GM23248 (cell line): ENCODE results near the gene NUDT9. TPM values are rescaled to one million over a fixed set of nuclear protein-coding genes. Genes with fewer than 3 reads are reported as not detected.
"Not testable (repeated sequence)": the region's sequence is repeated elsewhere in the genome, so short reads cannot be mapped to it uniquely, and the experiment has no call there.

Experiments used
- DNase-seq: peaks from one replicate; pipeline ENCODE4 v3.0.0-alpha.2; 2015
- H2AFZ ChIP-seq: fragments of 200-600 bp; sonication (generic); 2 replicates; pipeline ENCODE4 v1.6.1; 2016; ENCODE audit warnings: antibody characterized with exemption
- H3F3A ChIP-seq: fragments of 200-600 bp; sonication (generic); 2 replicates; pipeline ENCODE4 v1.6.1; 2016; ENCODE audit warnings: mild to moderate bottlenecking, antibody characterized with exemption, mixed run types; ENCODE audit not compliant: insufficient read depth
- H3K27ac ChIP-seq: fragments of 200-600 bp; sonication (generic); 2 replicates; pipeline ENCODE4 v1.5.1; 2016; ENCODE audit warnings: mild to moderate bottlenecking
- H3K27me3 ChIP-seq: fragments of 200-600 bp; sonication (generic); replicated peaks from 2 replicates; pipeline ENCODE4 v1.6.1; 2016; ENCODE audit warnings: mild to moderate bottlenecking; ENCODE audit not compliant: insufficient read depth
- H3K36me3 ChIP-seq: fragments of 200-600 bp; sonication (generic); 2 replicates; pipeline ENCODE4 v1.6.1; 2016; ENCODE audit warnings: low read depth, mild to moderate bottlenecking
- H3K4me1 ChIP-seq: fragments of 200-600 bp; sonication (generic); 2 replicates; pipeline ENCODE4 v1.6.1; 2016; ENCODE audit warnings: mild to moderate bottlenecking; ENCODE audit not compliant: insufficient read depth
- H3K4me2 ChIP-seq: fragments of 200-600 bp; sonication (generic); one replicate; pipeline ENCODE4 v1.6.1; 2016; ENCODE audit warnings: mild to moderate bottlenecking; ENCODE audit not compliant: unreplicated experiment
- H3K4me3 ChIP-seq: fragments of 200-600 bp; sonication (generic); 2 replicates; pipeline ENCODE4 v1.5.1; 2016; ENCODE audit warnings: mild to moderate bottlenecking
- H3K79me2 ChIP-seq: fragments of 200-600 bp; sonication (generic); 2 replicates; pipeline ENCODE4 v1.6.1; 2016; ENCODE audit warnings: mild to moderate bottlenecking; ENCODE audit not compliant: insufficient read depth
- H3K9ac ChIP-seq: fragments of 200-600 bp; sonication (generic); 2 replicates; pipeline ENCODE4 v1.6.1; 2016; ENCODE audit warnings: mild to moderate bottlenecking
- H3K9me2 ChIP-seq: fragments of 200-600 bp; sonication (generic); 2 replicates; pipeline ENCODE4 v1.6.1; 2016; ENCODE audit warnings: mixed run types, mild to moderate bottlenecking, moderate library complexity; ENCODE audit not compliant: insufficient read depth
- H3K9me3 ChIP-seq: fragments of 200-600 bp; sonication (generic); one replicate; pipeline ENCODE4 v1.6.1; 2017; ENCODE audit warnings: low read depth
- H4K20me1 ChIP-seq: fragments of 200-600 bp; sonication (generic); 2 replicates; pipeline ENCODE4 v1.6.0; 2016; ENCODE audit not compliant: insufficient read depth
- EZH2 ChIP-seq: fragments of 200-600 bp; sonication (generic); IDR thresholded peaks from 2 replicates; pipeline ENCODE4 v1.6.1; 2018; ENCODE audit warnings: antibody characterized with exemption, mild to moderate bottlenecking; ENCODE audit not compliant: insufficient read depth, poor library complexity, severe bottlenecking
- EZH2phosphoT487 ChIP-seq: fragments of 200-600 bp; sonication (generic); IDR thresholded peaks from 2 replicates; pipeline ENCODE4 v1.6.1; 2018; ENCODE audit warnings: antibody characterized with exemption, moderate library complexity, mild to moderate bottlenecking, low read depth; ENCODE audit not compliant: insufficient read depth
- WGBS, 2 experiments: methylation state at CpG; one replicate each; pipeline ENCODE4 v1.1.6; 2015 to 2017; ENCODE audit warnings: low lambda C conversion rate in 2 of 2, low coverage in 1 of 2; ENCODE audit errors: missing lambda C conversion rate in 2 of 2; 5-methylcytosine and 5-hydroxymethylcytosine counted together
- in situ Hi-C: fragments of 300-500 bp; cut with MboI; formaldehyde crosslinking; loops from 2 replicates; pipeline ENCODE4 v1.15.0; 2020
- polyA plus RNA-seq: library from polyadenylated mRNA; unstranded; fragments of >200 nt; fragmentation: Nextera tagmentation; extraction: Ambion mirVana; gene quantifications from 2 replicates; pipeline ENCODE4 v1.2.1, GENCODE V29; 2016
- total RNA-seq: library from RNA; depleted of rRNA; stranded (reverse); fragments of >200 nt; shearing (Covaris generic); gene quantifications from 2 replicates; pipeline ENCODE4 v1.2.3, GENCODE V29; 2014

The NUDT9 gene
- total and polyA plus RNA-seq, 2 experiments from 2014 or later, result 11.2 to 34.8 TPM

DNA sequence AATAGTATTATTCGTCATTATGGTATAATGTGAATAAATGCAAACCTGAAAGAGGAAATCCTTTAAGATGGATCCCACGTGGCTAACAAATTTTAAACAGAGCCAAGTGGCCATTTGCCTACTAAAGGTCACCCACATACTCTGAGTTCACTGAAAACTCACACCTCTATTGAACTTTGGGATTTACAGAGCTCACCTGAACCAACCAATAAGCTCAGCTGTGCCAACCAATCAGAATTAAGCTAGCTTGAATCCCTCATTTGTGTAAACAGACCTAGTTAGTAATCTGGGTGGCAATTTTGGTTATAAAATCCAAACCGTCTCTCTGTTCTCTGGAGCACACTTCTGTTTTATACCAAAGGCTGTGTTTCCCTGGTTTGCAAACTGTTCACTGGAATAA lies 5.4 kb upstream of the NUDT9 start:
- TF ChIP-seq EZH2 (no peak), EZH2phosphoT487 (no peak)
- WGBS, 2 experiments, result 35 to 36% methylated on average over 3 of the region's 3 CpGs
- peaks cover 3% of the 10 kb centered on the region; the same call in 1 of the 2 replicates for H3K4me1 ChIP-seq
- peaks cover 8% of the 10 kb centered on the region; the same call in 1 of the 2 replicates for H3K79me2 ChIP-seq
- H3F3A ChIP-seq, result no peaks in the 10 kb centered on the region
- H2AFZ ChIP-seq, result peak overlapping the region; percentile 18; the same call in 1 of the 2 replicates
- H3K4me2 ChIP-seq, result no peak overlapping the region
- no peak overlapping the region for H3K9ac ChIP-seq
- in situ Hi-C loops, result no loop called here
- no peaks in the 10 kb centered on the region for H3K9me3 ChIP-seq
- H3K9me2 ChIP-seq, result no peaks in the 10 kb centered on the region
- no peaks in the 10 kb centered on the region for H4K20me1 ChIP-seq
- no peak overlapping the region for H3K27ac ChIP-seq
- no peak for DNase-seq
- no peaks in the 10 kb centered on the region for H3K36me3 ChIP-seq
- no peak overlapping the region for H3K4me3 ChIP-seq
- H3K27me3 ChIP-seq, result no peaks in the 10 kb centered on the region

DNA sequence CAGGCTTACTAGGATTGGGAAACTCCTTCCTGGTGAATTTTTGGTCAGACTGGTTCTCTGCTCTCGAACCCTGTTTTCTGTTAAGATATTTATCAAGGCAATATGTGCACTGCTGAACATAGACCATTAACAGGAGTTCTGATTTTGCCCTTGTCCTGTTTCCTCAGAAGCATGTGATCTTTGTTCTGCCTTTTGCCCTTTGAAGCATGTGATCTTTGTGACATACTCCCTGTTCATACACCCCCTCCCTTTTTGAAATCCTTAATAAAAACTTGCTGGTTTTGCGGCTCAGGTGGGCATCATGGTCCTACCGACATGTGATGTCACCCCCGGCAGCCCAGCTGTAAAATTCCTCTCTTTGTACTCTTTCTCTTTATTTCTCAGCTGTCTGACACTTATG lies 4.0 kb upstream of the NUDT9 start:
- DNase-seq, H3K4me1 ChIP-seq: not testable (repeated sequence)

DNA sequence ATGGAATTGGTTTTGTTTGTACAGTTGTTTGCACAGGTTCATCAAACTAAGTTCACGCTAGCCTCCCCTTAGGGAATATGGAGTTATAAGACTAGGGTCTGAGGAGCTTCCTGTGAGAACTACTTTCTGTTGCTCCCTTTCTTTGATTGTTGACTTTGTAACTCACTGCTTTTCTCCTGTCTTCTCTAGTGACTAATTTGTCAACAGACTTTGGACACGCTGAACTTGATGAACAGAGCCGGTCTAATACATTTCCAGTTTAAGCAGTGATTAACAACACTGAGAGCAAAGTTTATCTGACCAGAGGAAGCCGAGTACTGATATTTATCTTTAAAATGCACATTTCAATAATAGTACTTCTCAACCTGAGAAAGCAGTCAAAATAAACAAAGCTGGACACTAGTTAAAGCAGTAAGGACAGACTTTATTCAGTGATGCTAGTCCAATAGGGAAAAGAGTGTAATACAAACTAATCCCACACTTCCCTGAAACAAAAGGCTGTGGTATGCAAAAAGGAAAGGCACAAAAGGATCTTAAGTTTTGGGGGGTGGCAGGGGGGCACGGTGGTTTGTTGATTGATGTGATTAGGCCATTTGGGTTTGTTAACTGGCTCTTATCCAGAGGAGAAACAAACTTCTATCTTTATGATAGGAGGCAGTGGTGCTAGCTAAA lies 2.7 kb upstream of the NUDT9 start:
- no peak overlapping the region for H2AFZ ChIP-seq
- TF ChIP-seq EZH2, result no peak
- no peak for TF ChIP-seq EZH2phosphoT487

More for the DNA sequence above, 4.0 kb upstream of the NUDT9 start:
- H3K9ac ChIP-seq, H3K27me3 ChIP-seq, H3K9me2 ChIP-seq, H3K4me3 ChIP-seq, H3K36me3 ChIP-seq, H3F3A ChIP-seq, H4K20me1 ChIP-seq, H3K27ac ChIP-seq, H3K4me2 ChIP-seq, in situ Hi-C loops, H3K9me3 ChIP-seq, H2AFZ ChIP-seq: not testable (repeated sequence)
- H3K79me2 ChIP-seq, result peaks cover 16% of the 10 kb centered on the region
- WGBS, 2 experiments, result 57 to 71% methylated on average over 4 of the region's 4 CpGs

DNA sequence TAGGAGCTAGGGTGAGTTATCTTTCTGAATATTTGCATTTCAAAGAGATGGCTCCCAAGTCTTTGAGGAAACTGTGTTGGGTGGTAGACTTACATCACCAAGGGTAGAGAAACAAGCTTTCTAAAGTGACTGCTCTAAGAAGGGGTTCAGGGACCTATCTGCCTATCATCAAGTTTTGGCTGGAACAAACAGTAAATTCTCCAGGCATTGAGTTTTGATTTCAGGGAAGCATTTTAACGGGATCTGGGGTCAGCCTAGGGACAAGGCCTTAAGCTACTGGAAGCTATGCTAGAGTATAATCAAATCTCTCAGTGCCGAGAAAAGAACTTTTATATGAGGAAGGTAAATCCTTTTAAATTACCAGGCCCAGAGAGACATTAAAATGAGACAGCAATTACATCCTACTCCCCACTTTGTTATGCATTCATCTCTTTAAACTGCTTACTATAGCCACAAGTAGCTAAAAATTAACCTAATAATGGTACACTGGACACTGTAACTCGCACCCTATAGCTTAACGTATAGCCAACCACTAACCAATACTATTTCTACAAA lies 2.0 kb upstream of the NUDT9 start:
- no peak overlapping the region for H3K4me2 ChIP-seq
- DNase-seq, result no peak
- H3K9me3 ChIP-seq, result no peaks in the 10 kb centered on the region
- H3K27ac ChIP-seq, result no peak overlapping the region
- in situ Hi-C loops, result no loop called here
- WGBS, 2 experiments, result 62 to 70% methylated on average over 4 of the region's 4 CpGs
- H3K4me3 ChIP-seq, result no peak overlapping the region
- TF ChIP-seq EZH2, result no peak
- no peak for TF ChIP-seq EZH2phosphoT487
- H4K20me1 ChIP-seq, result no peaks in the 10 kb centered on the region
- H3K4me1 ChIP-seq, result peaks cover 16% of the 10 kb centered on the region
- H3K79me2 ChIP-seq, result peaks cover 35% of the 10 kb centered on the region
- no peaks in the 10 kb centered on the region for H3K9me2 ChIP-seq
- H2AFZ ChIP-seq, result no peak overlapping the region
- no peaks in the 10 kb centered on the region for H3K27me3 ChIP-seq
- no peak overlapping the region for H3K9ac ChIP-seq
- no peaks in the 10 kb centered on the region for H3F3A ChIP-seq
- no peaks in the 10 kb centered on the region for H3K36me3 ChIP-seq

More for the DNA sequence above, 2.7 kb upstream of the NUDT9 start:
- H3K36me3 ChIP-seq, result no peaks in the 10 kb centered on the region
- no peaks in the 10 kb centered on the region for H4K20me1 ChIP-seq
- no peak overlapping the region for H3K4me2 ChIP-seq
- no peaks in the 10 kb centered on the region for H3K27me3 ChIP-seq
- in situ Hi-C loops, result no loop called here
- no peak overlapping the region for H3K9ac ChIP-seq
- WGBS, 2 experiments, result 75 to 77% methylated on average over 5 of the region's 5 CpGs
- no peak for DNase-seq
- no peaks in the 10 kb centered on the region for H3K9me3 ChIP-seq
- no peak overlapping the region for H3K27ac ChIP-seq
- H3K4me1 ChIP-seq, result peaks cover 16% of the 10 kb centered on the region
- peaks cover 29% of the 10 kb centered on the region for H3K79me2 ChIP-seq
- no peak overlapping the region for H3K4me3 ChIP-seq
- no peaks in the 10 kb centered on the region for H3F3A ChIP-seq
- no peaks in the 10 kb centered on the region for H3K9me2 ChIP-seq
